ENCODE results near the gene CYRIA. TPM values are rescaled to one million over a fixed set of nuclear protein-coding genes. Genes with fewer than 3 reads are reported as not detected.

Gene CYRIA
- total RNA-seq, 2 donors from 2014 or later, result 2.4 to 6.4 TPM

- intact Hi-C loops (cut with DNase I, micrococcal nuclease), result no loop called here
- ATAC-seq, result no peak
- no peak for DNase-seq
These were observed 10.1 kb upstream of the CYRIA start for GRCh38 chr2:16675781-16676180.

- DNase-seq, result no peak
- intact Hi-C loops (cut with DNase I, micrococcal nuclease), result no loop called here
- ATAC-seq, result no peak
These were observed 8.5 kb upstream of the CYRIA start for GRCh38 chr2:16674154-16674553.

GRCh38 chr2:16671760-16672159, 6.1 kb upstream of the CYRIA start:
- ATAC-seq, result no peak
- no peak for DNase-seq
- intact Hi-C loops (cut with DNase I, micrococcal nuclease), result no loop called here

GRCh38 chr2:16669388-16669787, 3.8 kb upstream of the CYRIA start:
- intact Hi-C loops (cut with DNase I, micrococcal nuclease), result no loop called here
- ATAC-seq (no peak), DNase-seq (no peak)

GRCh38 chr2:16666449-16666801, 791 bp upstream of the CYRIA start:
- DNase-seq (no peak), ATAC-seq (no peak)
- intact Hi-C loops (cut with DNase I, micrococcal nuclease), result no loop called here

- DNase-seq (no peak), ATAC-seq (no peak)
- intact Hi-C loops (cut with DNase I, micrococcal nuclease), result no loop called here
These were observed 556 bp downstream of the CYRIA start for GRCh38 chr2:16664809-16665747.

- DNase-seq, result peak; percentile 44 to 56
- intact Hi-C loops (cut with DNase I, micrococcal nuclease), result no loop called here
- ATAC-seq, result peak; percentile 52
These were observed 1.4 kb downstream of the CYRIA start for GRCh38 chr2:16664052-16664731.

DNA sequence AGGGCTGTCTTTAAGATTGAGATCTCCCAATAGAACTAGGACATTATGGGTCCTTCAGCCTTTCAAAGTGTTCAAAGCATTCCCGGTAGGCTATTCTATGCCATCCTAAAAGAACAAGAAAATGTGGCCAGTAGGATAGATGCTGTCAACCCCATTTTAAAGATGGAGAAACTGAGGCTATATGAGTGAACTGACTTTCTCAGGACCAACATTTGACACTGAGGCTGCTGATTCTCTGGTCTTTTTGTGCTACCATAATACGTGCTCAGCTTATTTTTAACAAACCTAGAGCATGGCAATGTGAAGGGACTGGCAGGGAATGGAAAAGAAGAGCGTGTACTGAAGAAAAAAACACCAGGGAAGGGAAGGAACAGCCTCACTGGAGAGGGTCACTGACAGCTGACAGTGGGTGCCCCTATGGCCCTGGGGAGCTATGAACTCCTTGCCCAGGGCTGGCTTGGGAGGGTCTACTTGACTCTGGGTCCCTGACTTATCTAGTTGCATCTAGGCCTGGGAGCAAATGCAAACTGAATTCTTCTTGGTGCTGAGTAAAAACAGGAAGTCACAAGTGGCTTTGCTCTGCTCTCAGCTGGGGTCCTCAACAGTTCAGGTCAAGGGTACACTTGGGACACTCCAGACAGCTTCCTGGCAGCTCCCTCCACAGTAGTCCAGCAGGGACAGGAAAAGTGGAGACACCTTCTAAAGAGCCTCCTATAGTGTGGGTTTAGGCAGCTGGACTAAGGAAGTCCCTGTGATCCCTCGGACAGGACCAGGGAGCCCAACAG, 2.3 kb downstream of the CYRIA start:
- intact Hi-C loops (cut with DNase I, micrococcal nuclease), result no loop called here
- no peak for ATAC-seq
- no peak for DNase-seq

DNA sequence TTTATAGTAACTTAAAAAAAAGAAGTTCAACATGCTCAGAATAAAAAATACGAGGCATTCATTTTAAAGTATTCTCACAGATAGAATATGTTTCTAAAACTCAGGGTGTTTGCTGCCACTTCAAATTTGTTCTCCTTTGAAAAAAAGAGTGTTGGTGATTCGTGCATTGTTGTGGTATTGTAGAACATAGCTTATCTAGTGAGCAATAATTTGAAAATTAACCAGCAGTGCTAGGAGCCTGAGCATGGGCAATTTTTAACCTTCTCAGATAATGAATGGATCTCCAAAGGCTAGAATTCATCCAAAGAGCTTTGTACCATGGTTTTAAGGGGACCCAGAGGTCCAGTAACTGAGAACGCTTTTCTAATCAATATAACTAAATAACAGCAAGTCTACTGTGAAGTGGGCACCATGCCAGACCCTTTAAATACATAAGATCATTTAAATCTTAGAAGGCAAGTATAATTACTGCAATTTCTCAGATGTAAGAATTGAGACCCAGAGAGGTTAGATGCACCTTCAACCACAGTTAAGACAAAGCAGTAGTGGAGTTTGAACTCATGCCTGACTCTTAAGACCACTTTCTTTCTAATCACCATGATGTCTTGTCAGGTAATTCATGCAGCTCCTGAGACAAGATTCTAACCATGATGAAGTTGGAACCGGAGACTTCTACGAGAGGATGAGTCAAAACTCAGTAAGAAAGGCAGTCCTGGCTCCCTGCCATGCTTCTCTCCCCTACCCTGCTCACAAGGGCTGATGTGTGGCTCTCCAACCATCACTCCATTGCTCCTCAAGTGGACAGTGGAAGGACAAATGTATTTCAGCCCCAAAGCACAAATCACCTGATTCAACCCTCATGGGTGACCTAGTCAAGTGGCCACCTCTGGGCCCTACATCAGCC, 3.4 kb downstream of the CYRIA start:
- ATAC-seq (no peak), DNase-seq (peak in 1 of 2 donors; percentile 35)
- intact Hi-C loops (cut with DNase I, micrococcal nuclease), result no loop called here

GRCh38 chr2:16661526-16661925, 4.1 kb downstream of the CYRIA start:
- ATAC-seq (no peak), DNase-seq (no peak)
- intact Hi-C loops (cut with DNase I, micrococcal nuclease), result no loop called here

DNA sequence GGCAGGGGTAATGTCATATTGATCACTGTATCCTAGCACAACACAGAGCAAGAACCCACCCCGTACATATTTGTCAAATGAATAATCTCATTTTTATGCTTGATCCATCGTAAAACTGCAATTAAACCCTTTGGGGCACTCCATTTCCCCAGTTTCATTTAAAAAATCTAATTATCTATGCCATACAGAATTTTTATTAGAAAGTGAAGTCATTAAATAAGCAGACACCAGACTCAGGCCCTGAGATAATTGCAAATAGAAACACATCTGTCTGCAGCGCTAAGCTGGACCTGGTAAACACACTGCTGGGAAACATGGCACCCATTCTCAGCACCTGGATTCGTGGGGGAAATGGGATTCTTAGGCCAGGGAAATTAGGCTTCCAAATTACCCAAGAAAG, 5.1 kb downstream of the CYRIA start:
- DNase-seq (no peak), ATAC-seq (no peak)
- intact Hi-C loops (cut with DNase I, micrococcal nuclease), result no loop called here

DNA sequence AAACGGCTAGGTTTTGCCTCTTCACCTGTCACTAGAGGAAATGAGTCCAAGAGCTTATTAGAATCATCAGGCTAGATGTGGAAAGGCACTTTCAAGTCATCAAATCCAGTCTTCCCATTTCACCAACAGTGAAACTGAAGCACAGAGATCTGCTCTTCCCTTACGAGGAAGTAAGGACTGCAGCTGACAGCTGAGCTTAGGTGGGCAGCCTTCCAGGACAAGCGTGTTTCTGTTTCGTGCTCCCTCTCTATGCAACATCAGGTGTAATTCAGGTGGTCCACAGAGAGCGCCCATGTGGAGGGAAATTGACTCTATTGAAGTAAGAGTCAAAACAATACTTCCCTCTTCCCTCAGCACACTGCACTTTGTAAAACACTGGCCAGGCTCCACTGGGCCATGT, 5.5 kb downstream of the CYRIA start:
- no peak for ATAC-seq
- no peak for DNase-seq

GRCh38 chr2:16658076-16658739, 7.4 kb downstream of the CYRIA start:
- intact Hi-C loops (cut with DNase I, micrococcal nuclease), result no loop called here
- no peak for ATAC-seq
- DNase-seq, result no peak

More for the DNA sequence above, 5.5 kb downstream of the CYRIA start:
- intact Hi-C loops (cut with DNase I, micrococcal nuclease), result no loop called here

DNA sequence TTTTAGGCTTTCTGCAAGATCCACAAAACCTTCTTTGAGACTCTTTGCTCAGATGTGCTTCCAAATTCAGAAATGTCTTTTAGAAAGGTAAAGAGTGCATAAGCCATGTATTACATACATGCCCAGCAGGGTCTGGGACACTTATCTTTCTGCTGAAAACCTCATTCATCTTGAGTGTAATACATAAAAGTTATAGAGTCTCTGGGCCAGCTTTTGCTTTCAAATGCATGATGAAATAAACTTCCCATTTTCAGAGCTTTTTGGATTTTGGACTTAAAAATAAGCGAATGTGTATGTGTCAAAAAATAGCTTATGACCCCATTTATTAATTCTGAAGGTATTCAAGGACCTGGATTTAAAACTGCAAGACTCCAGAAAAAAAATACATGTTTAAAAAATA, 8.0 kb downstream of the CYRIA start:
- ATAC-seq, result no peak
- intact Hi-C loops (cut with DNase I, micrococcal nuclease), result no loop called here

GRCh38 chr2:16656784-16657391, 8.7 kb downstream of the CYRIA start:
- ATAC-seq, result no peak
- no peak for DNase-seq
- intact Hi-C loops (cut with DNase I, micrococcal nuclease), result no loop called here

More for the DNA sequence above, 8.0 kb downstream of the CYRIA start:
- DNase-seq, result no peak

- DNase-seq, result no peak
- no peak for ATAC-seq
- intact Hi-C loops (cut with DNase I, micrococcal nuclease), result no loop called here
These were observed 9.6 kb downstream of the CYRIA start for GRCh38 chr2:16655905-16656642.

- intact Hi-C loops (cut with DNase I, micrococcal nuclease), result no loop called here
These were observed 10.2 kb downstream of the CYRIA start for GRCh38 chr2:16655445-16655837.

More at GRCh38 chr2:16655445-16655837, 10.2 kb downstream of the CYRIA start:
- DNase-seq (no peak), ATAC-seq (no peak)
